H9 (cell line): Measurements from ENCODE around the gene RNF220. TPM values are rescaled to one million over a fixed set of nuclear protein-coding genes. Genes with fewer than 3 reads are reported as not detected.

ENCODE experiments used
- DNase-seq: peaks from one replicate; pipeline ENCODE4 v3.0.0-alpha.2; 2017
- H2AFZ ChIP-seq: one replicate; pipeline ENCODE4 v1.6.1; 2013; ENCODE audit warnings: mild to moderate bottlenecking, low read length, control low read depth, moderate library complexity
- H2AK5ac ChIP-seq: 2 replicates; pipeline ENCODE4 v1.6.1; 2013; ENCODE audit warnings: low read length, control low read depth, mixed read lengths; ENCODE audit not compliant: insufficient read length
- H2BK120ac ChIP-seq: one replicate; pipeline ENCODE4 v1.6.1; 2013; ENCODE audit warnings: low read depth, mild to moderate bottlenecking, low read length, control low read depth, inconsistent platforms; ENCODE audit not compliant: poor library complexity, severe bottlenecking
- H2BK12ac ChIP-seq: 2 replicates; pipeline ENCODE4 v1.6.1; 2013; ENCODE audit warnings: low read length, control low read depth, mixed read lengths, low read depth; ENCODE audit not compliant: insufficient read length
- H2BK15ac ChIP-seq: 2 replicates; pipeline ENCODE4 v1.6.1; 2013; ENCODE audit warnings: low read depth, low read length, control low read depth
- H2BK20ac ChIP-seq: one replicate; pipeline ENCODE4 v1.6.1; 2013; ENCODE audit warnings: low read depth, mild to moderate bottlenecking, low read length, control low read depth, inconsistent platforms; ENCODE audit not compliant: poor library complexity, severe bottlenecking
- H2BK5ac ChIP-seq: 2 replicates; pipeline ENCODE4 v1.6.1; 2013; ENCODE audit warnings: low read length, control low read depth, mixed read lengths; ENCODE audit not compliant: insufficient read length
- H3K14ac ChIP-seq: 2 replicates; pipeline ENCODE4 v1.6.1; 2013; ENCODE audit warnings: low read length, control low read depth; ENCODE audit not compliant: insufficient read depth
- H3K18ac ChIP-seq: 2 replicates; pipeline ENCODE4 v1.6.1; 2013; ENCODE audit warnings: low read depth, mild to moderate bottlenecking, mixed read lengths, low read length, control low read depth; ENCODE audit not compliant: insufficient read length
- H3K23ac ChIP-seq: 2 replicates; pipeline ENCODE4 v1.6.1; 2013; ENCODE audit warnings: low read length, control low read depth, mixed read lengths, low read depth; ENCODE audit not compliant: insufficient read length
- H3K23me2 ChIP-seq: 2 replicates; pipeline ENCODE4 v1.6.1; 2013; ENCODE audit warnings: low read depth, mild to moderate bottlenecking, mixed read lengths, low read length, control low read depth; ENCODE audit not compliant: insufficient read length, poor library complexity, severe bottlenecking
- H3K27ac ChIP-seq: 2 replicates; pipeline ENCODE4 v1.5.1; 2013; ENCODE audit warnings: low read length, control low read depth, mixed read lengths, low read depth; ENCODE audit not compliant: insufficient read length
- H3K27me3 ChIP-seq: 2 replicates; pipeline ENCODE4 v1.6.1; 2013; ENCODE audit warnings: low read length, control low read depth, inconsistent platforms; ENCODE audit not compliant: insufficient read depth
- H3K4ac ChIP-seq: 2 replicates; pipeline ENCODE4 v1.6.1; 2013; ENCODE audit warnings: low read depth, mild to moderate bottlenecking, control low read depth, inconsistent platforms, low read length, moderate library complexity
- H3K4me1 ChIP-seq: 2 replicates; pipeline ENCODE4 v1.6.1; 2013; ENCODE audit warnings: low read length, control low read depth, inconsistent platforms; ENCODE audit not compliant: insufficient read depth
- H3K4me2 ChIP-seq: 2 replicates; pipeline ENCODE4 v1.6.1; 2013; ENCODE audit warnings: low read length, control low read depth, mixed read lengths; ENCODE audit not compliant: insufficient read length, insufficient read depth
- H3K56ac ChIP-seq: 2 replicates; pipeline ENCODE4 v1.6.1; 2013; ENCODE audit warnings: low read depth, mild to moderate bottlenecking, mixed read lengths, low read length, control low read depth; ENCODE audit not compliant: insufficient read length
- H3K79me1 ChIP-seq: 2 replicates; pipeline ENCODE4 v1.6.1; 2013; ENCODE audit warnings: low read depth, mild to moderate bottlenecking, moderate library complexity, low read length, control low read depth, inconsistent platforms; ENCODE audit not compliant: insufficient read depth, poor library complexity, severe bottlenecking
- H3K79me2 ChIP-seq: 2 replicates; pipeline ENCODE4 v1.6.1; 2013; ENCODE audit warnings: low read length, control low read depth, inconsistent platforms; ENCODE audit not compliant: insufficient read depth
- H3K9ac ChIP-seq: 2 replicates; pipeline ENCODE4 v1.6.1; 2013; ENCODE audit warnings: low read length, control low read depth, mixed read lengths; ENCODE audit not compliant: insufficient read length; ENCODE audit errors: extremely low read depth
- H3K9me3 ChIP-seq: one replicate; pipeline ENCODE4 v1.6.1; 2013; ENCODE audit warnings: low read depth, low read length, inconsistent platforms; ENCODE audit not compliant: control insufficient read depth
- H3T11ph ChIP-seq: one replicate; pipeline ENCODE4 v1.6.1; 2013; ENCODE audit warnings: mild to moderate bottlenecking, low read length, control low read depth, inconsistent platforms
- H4K20me1 ChIP-seq: one replicate; pipeline ENCODE4 v1.6.1; 2013; ENCODE audit not compliant: control insufficient read depth, insufficient read length, insufficient read depth
- H4K5ac ChIP-seq: 2 replicates; pipeline ENCODE4 v1.6.1; 2013; ENCODE audit warnings: low read depth, mild to moderate bottlenecking, mixed read lengths, low read length, control low read depth; ENCODE audit not compliant: insufficient read length
- H4K8ac ChIP-seq: replicated peaks from 2 replicates; pipeline ENCODE4 v1.6.1; 2013; ENCODE audit warnings: low read length, control low read depth, mixed read lengths, low read depth; ENCODE audit not compliant: insufficient read length
- H4K91ac ChIP-seq: 2 replicates; pipeline ENCODE4 v1.6.1; 2013; ENCODE audit warnings: low read depth, mild to moderate bottlenecking, moderate library complexity, mixed read lengths, low read length, control low read depth; ENCODE audit not compliant: insufficient read length
- H3K27ac Mint-ChIP-seq, 3 experiments: 2 replicates in 2 of 3; 3 replicates in 1 of 3; pipeline ENCODE4 v1.8.0; 2020 to 2021; ENCODE audit warnings: mixed read lengths in 3 of 3, mild to moderate bottlenecking in 1 of 3, moderate library complexity in 1 of 3
- H3K27me3 Mint-ChIP-seq: 2 replicates; pipeline ENCODE4 v1.8.0; 2021; ENCODE audit warnings: low read depth, mild to moderate bottlenecking, moderate library complexity, mixed read lengths
- H3K36me3 Mint-ChIP-seq, 3 experiments: 2 replicates in 2 of 3; 3 replicates in 1 of 3; pipeline ENCODE4 v1.8.0; 2020 to 2021; ENCODE audit warnings: low read depth in 3 of 3, mixed read lengths in 3 of 3; ENCODE audit not compliant: insufficient read depth in 1 of 3
- H3K4me1 Mint-ChIP-seq, 2 experiments: 2 replicates each; pipeline ENCODE4 v1.8.0; 2020; ENCODE audit warnings: mixed read lengths in 2 of 2
- H3K4me3 Mint-ChIP-seq, 2 experiments: 2 replicates in 1 of 2; 3 replicates in 1 of 2; pipeline ENCODE4 v1.8.0; 2020 to 2021; ENCODE audit warnings: mild to moderate bottlenecking in 2 of 2, mixed read lengths in 2 of 2, moderate library complexity in 1 of 2
- H3K9me3 Mint-ChIP-seq, 2 experiments: 2 replicates in 1 of 2; 3 replicates in 1 of 2; pipeline ENCODE4 v1.8.0; 2020; ENCODE audit warnings: mild to moderate bottlenecking in 2 of 2, mixed read lengths in 2 of 2, moderate library complexity in 1 of 2
- WGBS: extraction: QIAGEN DNeasy Blood & Tissue Kit; methylation state at CpG from one replicate; pipeline ENCODE4 v1.1.7; 2013; ENCODE audit warnings: missing lambda C conversion rate, low lambda C conversion rate, mixed read lengths; ENCODE audit not compliant: insufficient read length; ENCODE audit errors: extremely low coverage; 5-methylcytosine and 5-hydroxymethylcytosine counted together
- total RNA-seq: library from RNA; stranded (reverse); gene quantifications from 2 replicates; pipeline ENCODE4 v1.2.1, GENCODE V29; 2021
- TF ChIP-seq, protein P1 (sequence below): fragments of 200-600 bp; sonication (generic); conservative IDR thresholded peaks from 3 replicates; pipeline ENCODE4 v1.8.0; 2021; ENCODE audit warnings: antibody characterized with exemption, mild to moderate bottlenecking

The RNF220 gene
- total RNA-seq, 1 experiment from 2014 or later, result 109 TPM

DNA sequence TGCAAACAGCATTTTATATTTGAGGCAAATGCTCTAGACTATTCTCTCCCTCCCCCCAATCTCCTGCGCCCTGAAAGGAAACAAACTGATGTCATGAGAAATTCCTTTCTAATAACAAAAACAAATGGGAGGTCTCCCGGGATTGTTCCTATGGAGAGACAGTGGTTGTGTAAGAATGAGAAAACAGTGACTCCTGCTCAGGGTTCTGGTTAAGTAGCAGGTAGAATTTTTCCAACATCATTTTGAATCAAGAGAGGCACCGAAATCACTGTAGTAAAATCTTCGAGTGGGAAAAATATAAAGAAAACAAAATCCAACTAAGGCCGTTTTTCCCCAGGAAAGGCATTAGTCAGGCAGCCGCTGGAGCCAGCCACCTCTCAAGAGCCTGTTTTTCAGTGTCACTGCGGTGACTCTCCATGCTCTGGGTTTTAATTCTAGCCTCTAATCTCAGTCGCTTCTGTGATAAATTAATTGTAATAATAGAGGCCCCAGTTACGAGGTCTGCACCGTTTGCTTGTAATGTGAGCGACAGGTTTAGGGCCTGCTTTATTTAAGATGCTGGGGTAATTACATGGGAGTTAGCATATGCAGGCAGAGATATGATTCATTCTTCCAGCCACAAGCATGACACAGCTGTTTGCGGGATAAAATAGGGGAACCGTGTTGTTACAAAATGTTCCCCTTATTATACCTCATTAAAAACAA lies 80.3 kb downstream of the RNF220 start:
- H3K4me2 ChIP-seq, result no peak overlapping the region

More for the DNA sequence above, 80.3 kb downstream of the RNF220 start:
- Histone ChIP-seq H4K20me1 (no peaks in the 10 kb centered on the region), H3K79me1 (no peaks in the 10 kb centered on the region), H3K79me2 (no peaks in the 10 kb centered on the region), H2BK20ac (no peak overlapping the region), H2BK5ac (no peak overlapping the region), H3K27ac (no peak overlapping the region), H3K9me3 (no peaks in the 10 kb centered on the region), H4K5ac (no peak overlapping the region), H3K27me3 (no peaks in the 10 kb centered on the region), H3K56ac (no peak overlapping the region), H4K8ac (no peak overlapping the region), H2BK12ac (no peak overlapping the region), H3K14ac (no peak overlapping the region; the same call in 1 of the 2 replicates), H3K4ac (no peak overlapping the region), H2AK5ac (no peak overlapping the region), H3K18ac (no peak overlapping the region), H3K4me1 (peaks cover 9% of the 10 kb centered on the region; the same call in 1 of the 2 replicates), H2AFZ (no peak overlapping the region), H3K23me2 (no peaks in the 10 kb centered on the region), H4K91ac (no peak overlapping the region), H2BK120ac (no peak overlapping the region), H3K9ac (no peak overlapping the region), H3T11ph (no peak overlapping the region), H2BK15ac (no peak overlapping the region), H3K23ac (no peak overlapping the region)
- DNase-seq, result no peak
- Mint-ChIP-seq H3K4me1 (peaks cover 21 to 31% of the 10 kb centered on the region in 2 experiments), H3K36me3 (peaks cover 0 to 1% (median 0%) of the 10 kb centered on the region in 3 experiments; a peak in 2 of 7 replicates), H3K27me3 (peaks cover 5% of the 10 kb centered on the region), H3K9me3 (no peaks in the 10 kb centered on the region; a peak in 1 of 5 replicates), H3K27ac (peak overlapping the region in 2 of 3 experiments; percentile 20 to 49; a peak in 4 of 7 replicates), H3K4me3 (no peak overlapping the region)
- TF ChIP-seq, protein P1, sequence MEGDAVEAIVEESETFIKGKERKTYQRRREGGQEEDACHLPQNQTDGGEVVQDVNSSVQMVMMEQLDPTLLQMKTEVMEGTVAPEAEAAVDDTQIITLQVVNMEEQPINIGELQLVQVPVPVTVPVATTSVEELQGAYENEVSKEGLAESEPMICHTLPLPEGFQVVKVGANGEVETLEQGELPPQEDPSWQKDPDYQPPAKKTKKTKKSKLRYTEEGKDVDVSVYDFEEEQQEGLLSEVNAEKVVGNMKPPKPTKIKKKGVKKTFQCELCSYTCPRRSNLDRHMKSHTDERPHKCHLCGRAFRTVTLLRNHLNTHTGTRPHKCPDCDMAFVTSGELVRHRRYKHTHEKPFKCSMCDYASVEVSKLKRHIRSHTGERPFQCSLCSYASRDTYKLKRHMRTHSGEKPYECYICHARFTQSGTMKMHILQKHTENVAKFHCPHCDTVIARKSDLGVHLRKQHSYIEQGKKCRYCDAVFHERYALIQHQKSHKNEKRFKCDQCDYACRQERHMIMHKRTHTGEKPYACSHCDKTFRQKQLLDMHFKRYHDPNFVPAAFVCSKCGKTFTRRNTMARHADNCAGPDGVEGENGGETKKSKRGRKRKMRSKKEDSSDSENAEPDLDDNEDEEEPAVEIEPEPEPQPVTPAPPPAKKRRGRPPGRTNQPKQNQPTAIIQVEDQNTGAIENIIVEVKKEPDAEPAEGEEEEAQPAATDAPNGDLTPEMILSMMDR, result no peak
- no CpG with 5 or more reads among the region's 13 CpGs for WGBS
